HG03342 (cell line): ENCODE measurements around the gene RAB1A.

Experiments used
- ATAC-seq: cut with Tn5 transposase; IDR thresholded peaks from one replicate; pipeline ENCODE4 v1.9.1; 2021; ENCODE audit warnings: mild to moderate bottlenecking, moderate library complexity; ENCODE audit not compliant: unreplicated experiment

RAB1A gene

DNA sequence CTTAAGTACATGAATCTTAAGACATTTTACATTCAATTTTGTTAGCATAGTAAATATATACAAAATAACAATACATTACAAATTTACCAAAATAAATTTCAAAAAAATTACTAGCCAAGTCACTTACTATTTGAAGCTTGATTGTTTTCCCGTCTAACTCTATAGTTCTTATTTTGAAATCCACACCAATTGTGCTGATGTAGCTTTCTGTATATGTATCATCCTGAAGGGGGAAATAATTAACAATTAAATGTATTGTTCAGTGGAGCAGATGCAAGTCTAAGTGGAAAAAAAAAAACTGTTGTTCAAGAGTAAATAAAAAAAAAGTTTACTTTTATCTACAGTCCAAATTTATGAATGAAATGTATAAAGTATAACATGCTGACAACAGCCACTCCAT, 32.1 kb downstream of the RAB1A start:
- no peak for ATAC-seq

- ATAC-seq, result no peak
These were observed 33.0 kb downstream of the RAB1A start for GRCh38 chr2:65096948-65097347.

- no peak for ATAC-seq
These were observed 36.7 kb downstream of the RAB1A start for GRCh38 chr2:65093211-65093610.

GRCh38 chr2:65092791-65093190, 37.1 kb downstream of the RAB1A start:
- no peak for ATAC-seq

GRCh38 chr2:65085148-65085547, 44.8 kb downstream of the RAB1A start:
- no peak for ATAC-seq

GRCh38 chr2:65081232-65081685, 48.6 kb downstream of the RAB1A start:
- ATAC-seq, result no peak

GRCh38 chr2:65079017-65079416, 50.9 kb downstream of the RAB1A start:
- ATAC-seq, result no peak

- ATAC-seq, result no peak
These were observed 52.0 kb downstream of the RAB1A start for GRCh38 chr2:65077898-65078297.

GRCh38 chr2:65076345-65076710, 53.6 kb downstream of the RAB1A start:
- ATAC-seq, result no peak

GRCh38 chr2:65075605-65076344, 54.1 kb downstream of the RAB1A start:
- ATAC-seq, result no peak

DNA sequence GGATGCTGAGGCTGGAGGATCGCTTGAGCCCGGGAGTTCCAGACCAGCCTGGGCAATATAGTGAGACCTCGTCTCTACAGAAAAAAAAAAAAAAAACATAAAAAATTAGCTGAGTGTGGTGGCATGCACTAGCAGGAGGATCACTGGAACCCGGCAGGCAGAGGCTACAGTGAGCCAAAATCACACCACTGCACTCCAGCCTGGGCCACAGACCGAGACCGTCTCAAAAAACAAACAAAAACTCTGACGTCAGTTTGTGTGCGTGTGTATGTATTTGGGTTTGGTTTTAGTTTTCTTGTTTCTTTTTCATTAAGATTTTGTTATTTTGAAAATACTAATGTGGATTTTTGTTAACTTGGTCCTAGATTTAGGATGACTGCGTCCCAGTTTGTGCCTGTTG, 54.7 kb downstream of the RAB1A start:
- ATAC-seq, result no peak

- ATAC-seq, result no peak
These were observed 55.9 kb downstream of the RAB1A start for GRCh38 chr2:65073879-65074565.

- ATAC-seq, result no peak
These were observed 57.5 kb downstream of the RAB1A start for GRCh38 chr2:65072181-65072970.

GRCh38 chr2:65071499-65072180, 58.3 kb downstream of the RAB1A start:
- no peak for ATAC-seq

GRCh38 chr2:65070856-65071255, 59.0 kb downstream of the RAB1A start:
- no peak for ATAC-seq

- no peak for ATAC-seq
These were observed 59.6 kb downstream of the RAB1A start for GRCh38 chr2:65070172-65070830.

DNA sequence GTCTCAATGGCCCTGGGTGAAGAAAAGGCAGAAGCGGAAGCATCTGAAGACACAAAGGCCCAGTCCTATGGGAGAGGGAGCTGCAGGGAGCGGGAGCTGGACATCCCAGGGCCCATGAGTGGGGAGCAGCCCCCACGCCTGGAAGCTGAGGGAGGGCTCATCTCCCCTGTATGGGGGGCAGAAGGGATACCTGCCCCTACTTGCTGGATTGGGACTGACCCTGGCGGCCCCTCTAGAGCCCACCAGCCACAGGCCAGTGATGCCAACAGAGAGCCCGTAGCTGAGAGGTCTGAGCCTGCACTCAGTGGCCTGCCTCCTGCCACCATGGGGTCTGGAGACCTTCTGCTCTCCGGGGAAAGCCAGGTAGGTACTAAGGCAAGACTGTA, 60.5 kb downstream of the RAB1A start:
- no peak for ATAC-seq

GRCh38 chr2:65067806-65068553, 61.9 kb downstream of the RAB1A start:
- ATAC-seq, result no peak

DNA sequence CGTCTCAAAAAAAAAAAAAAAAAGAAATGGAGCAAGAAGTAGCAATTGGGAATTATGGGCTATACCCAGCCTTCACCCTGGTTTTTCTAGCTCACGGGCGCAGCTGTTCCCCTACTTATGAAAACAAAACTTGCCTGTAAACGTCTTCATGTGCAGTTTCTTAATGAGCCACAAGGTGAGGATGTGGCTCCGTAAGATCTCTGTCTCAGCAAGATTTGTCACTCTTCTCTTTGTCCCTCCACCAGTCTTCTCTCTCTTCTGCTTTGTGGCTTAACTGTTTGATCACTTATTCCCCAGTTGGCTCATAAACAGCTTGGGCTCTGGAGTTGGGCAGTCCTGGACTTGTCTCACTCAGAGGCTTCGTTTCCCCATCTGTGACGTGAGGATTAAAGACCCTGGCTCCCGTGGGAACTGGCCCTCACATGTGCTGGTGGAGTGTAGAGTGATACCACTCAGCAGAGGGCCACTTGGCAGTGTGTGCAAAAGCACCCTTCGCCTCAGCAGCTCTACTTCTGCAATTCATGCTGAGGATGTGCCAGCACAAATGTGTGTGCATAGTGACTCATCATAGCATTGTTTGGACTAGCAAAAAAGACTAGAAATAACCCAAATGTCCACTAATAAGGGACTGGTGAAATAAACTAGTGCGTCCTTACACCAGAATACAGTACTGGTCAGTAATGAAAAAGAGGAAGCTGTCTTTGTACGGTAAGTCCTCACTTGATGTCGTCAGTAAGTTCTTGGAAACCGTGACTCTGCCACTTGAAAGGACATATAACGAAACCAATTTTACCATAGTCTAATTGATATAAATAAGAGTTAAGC, 65.0 kb downstream of the RAB1A start:
- peak; percentile 81 for ATAC-seq
